HG02763 (cell line): ENCODE measurements around the gene SCN7A.

Experiments used
- ATAC-seq: cut with Tn5 transposase; IDR thresholded peaks from one replicate; pipeline ENCODE4 v1.9.1; 2021; ENCODE audit warnings: mild to moderate bottlenecking, moderate library complexity; ENCODE audit not compliant: unreplicated experiment

SCN7A gene

GRCh38 chr2:166405569-166405926 lies 88.5 kb downstream of the SCN7A start:
- no peak for ATAC-seq

- ATAC-seq = no peak
Observed at GRCh38 chr2:166404831-166405568, 89.0 kb downstream of the SCN7A start.

GRCh38 chr2:166394245-166394644 lies 99.8 kb downstream of the SCN7A start:
- ATAC-seq = no peak

GRCh38 chr2:166393008-166393407 lies 101.0 kb downstream of the SCN7A start:
- no peak for ATAC-seq

- no peak for ATAC-seq
Observed at GRCh38 chr2:166388481-166389070, 105.5 kb downstream of the SCN7A start.

GRCh38 chr2:166385313-166385712 lies 108.7 kb downstream of the SCN7A start:
- ATAC-seq = no peak

- no peak for ATAC-seq
Observed at GRCh38 chr2:166384774-166385173, 109.3 kb downstream of the SCN7A start.

GRCh38 chr2:166382448-166382847 lies 111.6 kb downstream of the SCN7A start:
- ATAC-seq = no peak

GRCh38 chr2:166380615-166381014 lies 113.4 kb downstream of the SCN7A start:
- no peak for ATAC-seq

GRCh38 chr2:166376873-166377272 lies 117.2 kb downstream of the SCN7A start:
- ATAC-seq = no peak

- ATAC-seq = no peak
Observed at GRCh38 chr2:166376488-166376828, 117.6 kb downstream of the SCN7A start.

- ATAC-seq = no peak
Observed at GRCh38 chr2:166375736-166376487, 118.1 kb downstream of the SCN7A start, which contains the start of gene SCN9A. TSS of gene SCN9A (minus strand) at chr2:166375944. CDS start at chr2:166311756, 64,188 bp downstream.

- ATAC-seq = no peak
Observed at GRCh38 chr2:166375195-166375735, 118.8 kb downstream of the SCN7A start.

- no peak for ATAC-seq
Observed at GRCh38 chr2:166373951-166374350, 120.1 kb downstream of the SCN7A start.

- ATAC-seq = no peak
Observed at GRCh38 chr2:166373539-166373938, 120.5 kb downstream of the SCN7A start.

GRCh38 chr2:166373105-166373504 lies 120.9 kb downstream of the SCN7A start:
- no peak for ATAC-seq

GRCh38 chr2:166372046-166372445 lies 122.0 kb downstream of the SCN7A start:
- no peak for ATAC-seq

- no peak for ATAC-seq
Observed at GRCh38 chr2:166365803-166366420, 128.1 kb downstream of the SCN7A start.

GRCh38 chr2:166365239-166365638 lies 128.8 kb downstream of the SCN7A start:
- ATAC-seq = no peak

- no peak for ATAC-seq
Observed at GRCh38 chr2:166364476-166365161, 129.4 kb downstream of the SCN7A start.
